T-helper 2 cell (primary cell): ENCODE measurements around the gene CACFD1.
"Not testable (repeated sequence)": the region's sequence is repeated elsewhere in the genome, so short reads cannot be mapped to it uniquely, and the experiment has no call there.

ENCODE experiments used
- DNase-seq, 5 experiments: peaks; one replicate each; pipeline versions ENCODE4 v3.0.0 to v3.0.0-alpha.2; 2012 to 2022

Gene CACFD1

DNA sequence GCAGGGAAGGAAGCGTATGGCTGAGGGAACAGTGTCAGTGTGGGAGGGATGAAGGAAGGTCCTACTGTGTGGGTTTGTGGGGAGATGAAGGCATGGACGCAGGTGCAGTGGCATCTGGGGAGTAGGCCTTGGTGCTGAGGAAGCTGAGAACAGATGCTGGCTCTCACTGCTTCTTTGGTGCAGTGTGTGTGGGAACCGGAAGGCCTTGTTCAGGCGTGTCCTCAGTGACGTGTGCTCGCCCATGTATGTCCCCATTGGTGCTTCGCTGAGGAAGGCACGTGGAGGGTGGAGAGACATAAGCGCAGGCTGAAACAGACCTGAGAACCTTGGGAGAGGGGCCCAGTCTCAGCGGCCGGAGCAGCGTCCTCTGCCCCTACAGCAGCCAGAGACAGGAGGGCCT lies 18.9 kb upstream of the CACFD1 start:
- DNase-seq, result no peak

DNA sequence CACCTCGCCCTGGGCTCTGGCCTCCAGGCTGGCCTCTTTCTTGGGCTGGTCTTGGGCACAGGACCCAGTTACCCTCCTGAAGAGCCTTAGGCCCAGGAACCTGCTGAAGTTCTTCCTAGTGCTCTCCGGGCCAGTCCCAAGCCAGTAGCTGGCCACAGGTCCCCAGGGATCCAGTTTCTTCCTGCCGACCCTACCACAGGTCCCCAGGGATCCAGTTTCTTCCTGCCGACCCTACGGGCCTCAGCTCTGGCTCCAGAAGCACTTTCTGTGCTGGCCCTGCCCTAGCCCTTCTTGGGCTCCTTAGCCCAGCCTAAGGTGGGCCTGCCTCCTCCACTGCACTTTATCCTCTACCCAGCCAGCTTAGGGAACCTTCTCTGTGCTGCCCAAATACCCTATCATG lies 18.2 kb upstream of the CACFD1 start:
- no peak for DNase-seq

DNA sequence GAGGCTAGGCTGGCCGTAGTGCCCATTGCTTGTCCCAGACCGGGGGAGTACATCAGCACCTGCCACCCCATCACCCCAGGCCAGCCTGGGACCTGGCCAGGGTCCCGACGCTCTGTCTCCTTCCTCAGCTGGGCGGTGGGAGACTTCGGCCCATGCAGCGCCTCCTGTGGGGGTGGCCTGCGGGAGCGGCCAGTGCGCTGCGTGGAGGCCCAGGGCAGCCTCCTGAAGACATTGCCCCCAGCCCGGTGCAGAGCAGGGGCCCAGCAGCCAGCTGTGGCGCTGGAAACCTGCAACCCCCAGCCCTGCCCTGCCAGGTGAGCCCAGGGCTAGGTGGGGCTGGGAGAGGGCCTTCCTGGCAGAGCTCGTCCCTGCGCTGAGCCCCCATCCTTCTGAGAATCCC lies 16.5 kb upstream of the CACFD1 start:
- DNase-seq, result no peak

DNA sequence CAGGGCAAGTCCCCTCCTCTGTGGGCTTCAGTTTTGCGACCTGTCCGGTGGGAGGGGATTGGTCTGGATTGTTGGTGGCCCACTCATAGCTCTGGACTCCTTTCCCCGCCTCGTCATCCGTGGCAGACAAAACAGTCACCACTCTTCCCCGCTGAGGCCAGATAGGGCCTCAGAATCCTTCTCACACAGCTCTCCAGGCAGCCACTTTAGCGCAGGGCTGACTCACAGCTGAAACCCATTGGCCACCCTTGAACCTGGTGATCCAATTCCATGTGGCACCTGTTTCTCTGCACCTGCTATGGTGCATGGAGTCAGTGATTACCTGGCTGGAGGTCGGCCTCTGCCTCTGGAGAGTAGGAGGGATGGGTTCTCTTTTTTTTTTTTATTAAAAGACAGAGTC lies 15.8 kb upstream of the CACFD1 start:
- DNase-seq, result no peak

DNA sequence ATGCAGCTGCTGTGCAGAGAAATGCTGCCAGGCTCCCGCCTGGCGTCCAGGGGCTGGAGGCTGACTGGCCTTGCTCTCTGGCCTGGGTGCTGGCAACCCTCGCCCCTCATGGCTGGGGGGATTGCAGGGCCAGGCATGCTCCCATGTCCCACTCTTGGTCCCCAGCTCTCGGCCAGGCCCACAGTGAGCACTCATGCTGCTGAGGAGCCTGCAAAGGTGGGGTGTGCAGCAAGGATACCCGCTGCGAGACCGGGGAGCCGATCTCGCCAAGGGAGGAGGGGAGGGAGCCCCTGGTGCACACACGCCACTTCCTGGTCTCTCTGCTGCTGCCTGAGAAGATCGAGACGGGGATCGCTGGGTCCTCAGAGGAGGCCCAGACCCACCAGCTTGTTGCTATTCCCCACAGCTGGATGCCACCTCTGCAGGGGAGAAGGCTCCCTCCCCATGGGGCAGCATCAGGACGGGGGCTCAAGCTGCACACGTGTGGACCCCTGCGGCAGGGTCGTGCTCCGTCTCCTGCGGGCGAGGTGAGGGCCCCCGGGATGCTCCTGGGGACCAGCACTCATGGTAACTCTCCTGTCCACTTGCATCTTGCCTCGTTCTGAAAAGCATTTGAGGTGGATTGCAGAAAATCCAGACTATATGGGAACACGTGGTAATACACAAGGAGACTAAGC lies 14.3 kb upstream of the CACFD1 start:
- no peak for DNase-seq

DNA sequence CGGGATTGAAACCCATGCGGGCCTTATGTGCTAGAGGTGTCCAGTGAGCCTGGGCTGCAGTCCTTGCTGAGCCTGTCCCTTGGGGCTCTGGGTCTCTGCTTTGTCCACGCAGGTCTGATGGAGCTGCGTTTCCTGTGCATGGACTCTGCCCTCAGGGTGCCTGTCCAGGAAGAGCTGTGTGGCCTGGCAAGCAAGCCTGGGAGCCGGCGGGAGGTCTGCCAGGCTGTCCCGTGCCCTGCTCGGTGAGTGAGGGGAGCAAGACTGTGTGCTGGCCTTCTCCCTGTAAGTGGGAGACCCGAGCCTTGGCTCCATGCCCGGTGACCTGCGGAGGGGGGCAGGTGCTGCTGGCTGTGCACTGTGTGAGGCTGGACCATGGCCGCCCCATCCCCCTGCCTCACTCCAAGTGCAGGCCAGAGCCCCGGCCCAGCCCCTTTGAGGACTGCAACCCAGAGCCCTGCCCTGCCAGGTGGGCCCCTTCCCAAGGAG lies 11.2 kb upstream of the CACFD1 start:
- DNase-seq, result no peak

DNA sequence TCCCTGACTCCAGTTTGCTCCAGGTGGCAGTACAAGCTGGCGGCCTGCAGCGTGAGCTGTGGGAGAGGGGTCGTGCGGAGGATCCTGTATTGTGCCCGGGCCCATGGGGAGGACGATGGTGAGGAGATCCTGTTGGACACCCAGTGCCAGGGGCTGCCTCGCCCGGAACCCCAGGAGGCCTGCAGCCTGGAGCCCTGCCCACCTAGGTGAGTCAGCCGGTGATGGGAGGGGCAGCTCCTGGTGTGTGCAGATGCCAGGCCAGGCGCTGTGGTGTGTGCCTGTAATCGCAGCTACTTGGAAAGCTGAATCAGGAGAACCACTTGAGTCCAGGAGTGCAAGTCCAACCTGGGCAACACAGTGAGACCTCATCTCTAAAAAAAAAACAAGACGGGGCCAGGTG lies 10.0 kb upstream of the CACFD1 start:
- DNase-seq, result no peak

DNA sequence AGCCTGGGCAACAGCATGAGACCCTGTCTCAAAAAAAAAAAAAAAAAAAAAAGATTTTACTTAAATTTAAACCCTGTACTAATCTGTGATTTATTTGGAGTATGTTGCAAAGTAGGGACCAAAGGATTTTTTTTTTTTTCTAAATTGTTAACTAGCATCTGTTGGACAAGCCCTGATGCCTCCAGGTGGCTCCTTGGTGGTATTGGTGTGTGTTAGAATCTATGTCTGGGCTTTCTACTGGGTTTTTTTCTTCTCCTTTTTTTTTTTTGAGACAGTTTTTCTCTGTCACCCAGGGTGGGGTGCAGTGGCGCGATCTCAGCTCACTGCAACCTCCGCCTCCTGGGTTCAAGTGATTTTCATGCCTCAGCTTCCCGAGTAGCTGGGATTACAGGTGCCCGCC lies 7.9 kb upstream of the CACFD1 start:
- DNase-seq, result not testable (repeated sequence)

DNA sequence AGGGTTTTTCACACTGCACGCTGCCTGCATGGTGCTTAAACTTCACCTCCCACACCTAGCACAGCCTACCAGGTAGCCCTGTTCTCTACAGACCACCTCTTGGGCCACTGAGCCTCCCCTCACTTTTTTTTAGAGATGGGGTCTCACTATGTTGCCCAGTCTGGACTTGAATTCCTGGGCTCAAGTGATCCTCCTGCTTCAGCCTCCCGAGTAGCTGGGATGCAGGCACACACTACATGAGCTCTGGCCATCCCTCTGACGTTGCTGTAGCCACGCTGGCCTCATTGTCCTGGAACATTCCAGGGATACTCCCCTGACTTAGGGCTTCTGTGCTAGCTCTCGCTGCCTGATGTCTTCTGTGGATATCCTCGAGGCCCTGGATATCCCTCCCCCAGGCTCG lies 7.2 kb upstream of the CACFD1 start:
- DNase-seq, result no peak

DNA sequence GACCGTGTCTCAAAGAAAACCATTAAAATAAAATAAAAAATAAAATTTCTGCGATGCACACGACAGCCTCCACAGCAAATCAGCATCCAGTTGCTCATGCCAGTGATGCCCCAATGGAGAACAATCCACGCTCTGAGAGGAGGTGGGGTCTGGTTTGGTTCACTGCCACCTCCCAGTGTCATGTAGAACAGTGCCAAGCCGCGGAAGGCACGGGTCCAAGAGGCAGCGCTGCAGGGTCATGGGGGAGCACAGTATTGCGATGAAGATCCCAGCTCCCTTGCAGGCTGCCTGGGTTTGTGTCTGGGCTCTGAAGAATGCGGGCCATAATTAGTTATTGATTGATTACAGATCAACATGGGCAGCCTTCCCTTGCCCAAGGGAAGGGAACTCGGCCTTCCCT lies 6.1 kb upstream of the CACFD1 start:
- no peak for DNase-seq

DNA sequence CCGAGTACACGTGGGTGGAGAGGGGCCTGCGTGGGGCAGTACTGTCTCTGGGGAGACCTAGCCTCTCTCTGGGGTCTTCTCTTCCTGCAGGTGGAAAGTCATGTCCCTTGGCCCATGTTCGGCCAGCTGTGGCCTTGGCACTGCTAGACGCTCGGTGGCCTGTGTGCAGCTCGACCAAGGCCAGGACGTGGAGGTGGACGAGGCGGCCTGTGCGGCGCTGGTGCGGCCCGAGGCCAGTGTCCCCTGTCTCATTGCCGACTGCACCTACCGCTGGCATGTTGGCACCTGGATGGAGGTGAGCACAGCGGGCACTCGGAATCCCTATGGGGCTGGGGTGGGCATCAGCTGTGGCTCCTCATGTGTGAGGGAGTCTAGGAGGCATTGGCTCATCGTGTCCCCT lies 5.5 kb upstream of the CACFD1 start:
- no peak for DNase-seq

DNA sequence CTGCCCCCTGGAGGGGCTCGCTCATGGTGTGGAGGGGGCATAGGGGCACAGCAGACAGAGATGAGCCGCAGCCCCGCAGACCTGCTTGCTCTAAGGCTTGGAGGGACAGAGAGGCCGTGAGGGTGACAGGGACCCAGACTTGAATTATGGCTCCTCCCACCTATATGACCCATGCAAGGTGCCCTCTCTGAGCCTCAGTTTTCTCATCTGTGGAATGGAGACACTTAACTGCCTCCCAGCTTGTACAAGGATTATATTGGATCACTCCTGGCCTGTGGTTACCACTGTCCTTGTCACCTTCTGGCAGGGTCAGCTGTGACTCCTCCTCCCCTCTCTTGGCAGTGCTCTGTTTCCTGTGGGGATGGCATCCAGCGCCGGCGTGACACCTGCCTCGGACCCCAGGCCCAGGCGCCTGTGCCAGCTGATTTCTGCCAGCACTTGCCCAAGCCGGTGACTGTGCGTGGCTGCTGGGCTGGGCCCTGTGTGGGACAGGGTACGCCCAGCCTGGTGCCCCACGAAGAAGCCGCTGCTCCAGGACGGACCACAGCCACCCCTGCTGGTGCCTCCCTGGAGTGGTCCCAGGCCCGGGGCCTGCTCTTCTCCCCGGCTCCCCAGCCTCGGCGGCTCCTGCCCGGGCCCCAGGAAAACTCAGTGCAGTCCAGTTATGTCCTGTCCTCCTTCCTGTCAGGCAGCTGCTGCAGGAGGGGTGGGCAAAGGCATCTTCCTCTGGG lies 4.7 kb upstream of the CACFD1 start:
- no peak for DNase-seq

DNA sequence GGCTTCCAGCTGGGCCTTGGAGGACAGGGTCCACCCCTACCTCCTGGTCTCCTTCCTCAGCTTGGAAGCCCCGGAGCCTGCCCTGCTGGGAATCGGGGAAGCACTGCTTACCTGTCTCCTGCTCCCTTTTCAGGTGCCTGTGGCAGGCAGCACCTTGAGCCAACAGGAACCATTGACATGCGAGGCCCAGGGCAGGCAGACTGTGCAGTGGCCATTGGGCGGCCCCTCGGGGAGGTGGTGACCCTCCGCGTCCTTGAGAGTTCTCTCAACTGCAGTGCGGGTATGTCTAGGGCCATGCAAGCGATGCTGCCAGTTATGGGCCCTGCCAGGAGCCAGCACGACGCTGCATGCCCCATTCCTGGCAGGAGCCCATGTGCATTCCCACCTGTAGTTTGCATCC lies 3.8 kb upstream of the CACFD1 start:
- DNase-seq, result no peak

DNA sequence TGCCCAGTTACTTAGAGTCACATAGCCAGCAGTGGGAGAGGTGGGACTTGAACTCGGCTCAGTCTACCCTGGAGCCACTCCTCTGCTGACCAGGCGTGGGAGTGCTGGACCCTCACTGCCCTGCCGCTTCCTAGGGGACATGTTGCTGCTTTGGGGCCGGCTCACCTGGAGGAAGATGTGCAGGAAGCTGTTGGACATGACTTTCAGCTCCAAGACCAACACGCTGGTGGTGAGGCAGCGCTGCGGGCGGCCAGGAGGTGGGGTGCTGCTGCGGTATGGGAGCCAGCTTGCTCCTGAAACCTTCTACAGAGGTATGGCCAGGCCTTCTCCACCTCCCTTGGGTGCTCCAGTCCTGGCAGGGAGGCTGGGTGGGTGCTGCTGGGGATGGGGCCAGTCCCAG lies 3.4 kb upstream of the CACFD1 start:
- DNase-seq, result no peak

DNA sequence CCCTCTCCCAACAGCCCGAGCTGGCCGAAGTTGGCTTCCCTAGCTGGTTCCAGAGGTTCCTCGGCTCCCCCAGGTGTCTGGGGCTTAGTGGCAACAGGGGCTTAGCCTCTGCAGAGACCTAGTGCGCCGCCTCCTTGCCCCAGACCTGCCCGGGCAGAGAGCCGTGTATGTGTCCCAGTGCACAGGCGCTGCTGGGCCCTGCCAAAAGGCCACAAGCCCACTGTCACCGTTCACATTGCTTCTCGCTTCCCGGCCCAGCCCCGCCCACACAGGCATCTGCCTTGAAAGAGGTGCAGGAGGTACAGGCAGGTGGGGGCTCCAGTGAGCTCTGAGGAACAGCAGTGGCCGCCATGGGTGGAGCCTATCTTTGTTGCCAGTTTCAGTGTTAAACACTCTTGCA lies 2.5 kb upstream of the CACFD1 start:
- no peak for DNase-seq

DNA sequence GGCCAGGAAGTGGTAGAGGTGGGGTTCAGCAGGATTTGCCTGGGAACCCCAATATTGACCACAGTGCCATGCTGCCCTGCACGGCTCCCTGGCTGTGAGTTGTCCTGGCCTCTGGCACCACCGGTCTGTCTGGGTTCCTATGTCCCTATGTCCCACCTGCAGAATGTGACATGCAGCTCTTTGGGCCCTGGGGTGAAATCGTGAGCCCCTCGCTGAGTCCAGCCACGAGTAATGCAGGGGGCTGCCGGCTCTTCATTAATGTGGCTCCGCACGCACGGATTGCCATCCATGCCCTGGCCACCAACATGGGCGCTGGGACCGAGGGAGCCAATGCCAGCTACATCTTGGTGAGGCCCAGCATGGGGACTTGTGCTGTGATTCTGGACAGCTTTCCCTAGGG lies 2.0 kb upstream of the CACFD1 start:
- DNase-seq, result no peak

DNA sequence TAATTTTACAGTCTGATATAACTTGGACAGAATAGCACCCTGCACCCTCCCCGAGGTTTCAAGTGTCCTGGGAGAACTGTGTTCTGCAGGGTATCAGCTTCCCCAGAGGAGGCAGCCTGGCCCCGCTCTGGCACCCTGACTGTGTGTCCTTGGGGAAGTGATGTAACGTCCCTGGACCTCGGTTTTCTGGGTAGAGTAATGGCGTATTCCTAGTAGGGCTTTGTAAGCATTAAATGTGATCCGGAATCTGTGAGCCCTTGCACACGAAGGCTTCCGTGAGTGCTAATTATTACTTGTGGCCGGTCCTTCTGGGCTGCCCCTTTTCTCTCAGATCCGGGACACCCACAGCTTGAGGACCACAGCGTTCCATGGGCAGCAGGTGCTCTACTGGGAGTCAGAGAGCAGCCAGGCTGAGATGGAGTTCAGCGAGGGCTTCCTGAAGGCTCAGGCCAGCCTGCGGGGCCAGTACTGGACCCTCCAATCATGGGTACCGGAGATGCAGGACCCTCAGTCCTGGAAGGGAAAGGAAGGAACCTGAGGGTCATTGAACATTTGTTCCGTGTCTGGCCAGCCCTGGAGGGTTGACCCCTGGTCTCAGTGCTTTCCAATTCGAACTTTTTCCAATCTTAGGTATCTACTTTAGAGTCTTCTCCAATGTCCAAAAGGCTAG lies 1.0 kb upstream of the CACFD1 start:
- no peak for DNase-seq

DNA sequence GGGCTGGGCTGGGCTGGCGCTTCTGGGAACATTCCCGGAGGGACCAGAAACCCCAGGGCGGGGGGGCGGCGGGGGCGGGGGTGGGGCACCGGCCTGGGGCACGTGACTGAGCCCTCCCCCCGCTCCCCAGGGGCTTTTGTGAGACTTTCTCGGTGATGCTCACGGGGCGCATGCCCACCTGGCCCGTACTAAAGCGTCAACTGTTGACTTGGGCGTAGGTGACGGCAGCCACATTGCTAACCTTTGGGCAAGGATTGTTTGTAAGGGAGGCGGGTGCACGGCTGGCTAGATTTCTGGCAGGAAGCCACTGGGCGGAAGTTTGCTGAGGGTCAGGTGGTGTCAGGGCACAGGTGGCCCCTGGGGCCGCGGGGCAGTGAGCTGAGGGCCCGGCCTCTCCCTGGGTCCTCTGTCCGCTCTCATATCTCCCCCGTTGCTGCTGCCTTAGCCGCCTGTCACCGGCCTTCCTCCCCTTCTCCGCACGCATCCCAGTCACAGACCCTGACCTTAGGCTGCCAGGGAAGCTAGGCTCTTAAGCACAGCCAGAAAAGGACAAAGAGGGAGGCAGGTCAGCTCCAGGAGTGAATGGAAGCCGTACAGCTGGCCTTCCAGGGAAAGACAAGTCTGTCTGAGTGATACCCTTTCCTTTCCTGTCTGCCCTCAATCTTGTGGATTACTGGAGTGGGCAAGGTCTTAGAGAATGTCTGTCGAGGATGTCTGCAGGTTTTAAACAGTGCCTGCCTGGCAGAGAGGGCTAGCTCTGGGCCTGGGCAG lies 812 bp downstream of the CACFD1 start:
- DNase-seq, result peak in 2 of 5 experiments; percentile 31 to 43

DNA sequence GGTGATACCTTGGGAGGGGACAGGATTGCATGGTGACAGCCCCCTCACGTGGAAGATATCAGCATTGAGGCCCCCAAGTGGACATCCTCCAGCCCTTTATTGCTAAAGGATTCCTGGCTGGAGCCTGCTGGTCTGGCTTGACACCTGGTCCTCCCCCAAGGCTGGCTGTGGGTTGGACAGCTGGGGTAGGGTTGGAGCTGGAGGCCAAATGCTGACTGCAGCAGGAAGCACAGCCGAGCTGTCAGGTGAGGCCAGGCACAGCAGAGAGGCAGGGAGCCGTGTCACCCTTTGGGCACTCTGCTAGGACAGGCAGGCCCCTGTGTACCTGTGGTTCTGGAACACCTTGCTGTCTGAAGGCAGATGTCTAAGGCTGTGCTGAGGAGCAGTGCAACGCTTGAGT lies 2.2 kb downstream of the CACFD1 start:
- DNase-seq, result no peak

DNA sequence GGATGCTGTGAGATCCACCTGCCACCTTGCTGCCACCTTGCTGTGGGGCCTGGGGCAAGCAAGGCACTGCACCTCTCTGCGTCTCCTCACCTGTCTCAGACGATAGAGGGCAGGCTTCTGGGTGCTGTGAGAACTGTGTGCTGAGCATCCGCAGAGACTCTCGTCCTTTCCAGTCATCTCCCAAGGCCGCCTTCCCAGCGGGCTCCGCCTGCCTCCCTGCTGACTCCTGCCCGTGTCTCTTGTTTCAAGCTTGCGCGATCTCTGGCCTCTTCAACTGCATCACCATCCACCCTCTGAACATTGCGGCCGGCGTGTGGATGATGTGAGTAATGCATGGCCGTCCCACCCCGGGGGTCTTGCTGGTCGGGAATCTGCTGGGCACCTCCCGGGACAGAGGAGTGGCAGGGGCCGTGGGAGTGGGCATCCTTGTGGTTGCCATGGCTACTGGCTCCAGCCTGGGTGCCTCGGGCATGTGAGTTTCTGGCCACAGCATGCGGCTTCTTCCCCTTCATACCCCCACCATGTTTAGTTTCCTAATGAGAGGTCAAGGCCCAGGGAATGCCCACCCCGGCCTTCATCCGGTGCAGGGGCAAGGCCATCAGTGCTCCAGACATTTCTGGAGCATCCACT lies 3.6 kb downstream of the CACFD1 start:
- DNase-seq, result peak in 1 of 5 experiments; percentile 15

DNA sequence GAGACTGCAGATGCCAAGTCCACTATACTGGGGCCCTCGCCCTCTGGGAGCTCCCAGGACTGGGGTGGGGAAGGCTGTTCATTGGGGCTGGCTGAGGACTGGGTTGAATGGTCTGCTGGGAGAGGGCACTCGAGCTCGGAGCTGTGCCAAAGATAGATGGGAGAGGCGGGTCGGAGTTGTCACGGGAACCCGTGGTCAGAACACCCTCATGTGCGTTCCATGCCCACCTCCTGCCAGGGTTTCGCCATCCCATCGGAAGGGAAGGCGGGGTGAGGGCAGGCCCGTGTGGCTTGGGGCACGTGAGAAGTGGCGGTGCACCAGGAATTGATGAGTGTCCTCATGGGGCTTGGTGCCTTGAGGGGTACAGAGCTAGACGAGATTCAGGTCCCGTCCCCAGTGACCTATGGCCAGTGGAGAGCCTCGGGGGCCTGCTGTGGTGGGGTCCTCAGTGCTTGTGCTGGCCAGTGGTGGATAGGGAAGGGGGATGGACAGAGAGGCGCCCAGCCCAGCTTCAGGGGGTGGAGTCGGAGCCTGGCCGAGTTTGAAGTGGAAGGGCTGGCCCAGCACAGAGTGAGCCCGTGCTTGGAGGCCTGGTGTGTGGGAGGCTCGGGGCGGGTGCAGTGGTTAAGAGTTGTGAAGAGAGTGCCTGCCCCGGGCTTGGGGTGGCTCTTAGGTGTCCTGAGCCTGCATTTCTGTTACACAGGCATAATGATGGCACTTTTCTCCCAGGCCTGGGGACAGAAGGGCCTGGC lies 4.3 kb downstream of the CACFD1 start:
- no peak for DNase-seq

DNA sequence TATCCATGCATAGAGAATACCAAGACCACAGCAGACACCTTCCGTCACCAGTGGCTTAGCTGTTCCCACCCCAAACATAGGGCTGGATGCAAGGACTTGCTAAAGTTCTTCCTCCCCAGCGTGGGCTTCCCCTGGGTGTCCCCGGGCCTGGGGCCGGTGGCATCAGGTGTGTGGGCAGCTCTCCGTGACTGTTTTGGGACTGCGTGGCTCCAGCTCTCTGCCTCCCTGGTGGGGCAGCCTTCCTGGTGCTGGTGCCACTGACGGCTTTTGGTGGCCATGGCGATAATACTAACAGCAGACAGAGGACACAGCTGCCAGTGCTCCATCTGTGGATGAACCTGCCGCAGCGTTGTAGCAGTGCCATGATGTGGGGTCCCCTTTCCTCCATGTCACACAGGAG lies 4.9 kb downstream of the CACFD1 start:
- DNase-seq, result no peak
